A549 (cell line): Measurements from ENCODE around the gene MMP14.

Source experiments
- JUN ChIP-seq, 2 experiments: fragments of >200 bp; sonication (Bioruptor Twin); formaldehyde crosslinking; IDR thresholded peaks; 2 replicates in 1 of 2; 3 replicates in 1 of 2; pipeline ENCODE4 v1.6.1; 2016 to 2017
- JUNB ChIP-seq: fragments of >200 bp; sonication (Bioruptor Twin); formaldehyde crosslinking; IDR thresholded peaks from 2 replicates; pipeline ENCODE4 v1.6.1; 2016
- MAFK ChIP-seq: fragments of 450-650 bp; IDR thresholded peaks from 2 replicates; pipeline ENCODE4 v1.6.1; 2014; ENCODE audit not compliant: partially characterized antibody
- PHF8 ChIP-seq: fragments of 200-600 bp; sonication (generic); IDR thresholded peaks from 2 replicates; pipeline ENCODE4 v1.6.1; 2016; ENCODE audit warnings: low read depth, mild to moderate bottlenecking, antibody characterized with exemption, moderate library complexity, borderline replicate concordance
- POLR2A ChIP-seq: IDR thresholded peaks from 2 replicates; pipeline ENCODE4 v1.6.1; 2012; ENCODE audit warnings: mild to moderate bottlenecking, low read length
- POLR2AphosphoS2 ChIP-seq: conservative IDR thresholded peaks from 2 replicates; pipeline ENCODE4 v1.6.1; 2012; ENCODE audit warnings: low read length, improper control_type of control experiment, inconsistent platforms
- RARB ChIP-seq: fragments of 250-450 bp; sonication (Bioruptor Pico); IDR thresholded peaks from 2 replicates; pipeline ENCODE4 v1.8.0; 2021; ENCODE audit warnings: mild to moderate bottlenecking, moderate library complexity
- ZNF302 ChIP-seq: fragments of 250-450 bp; sonication (Bioruptor Pico); IDR thresholded peaks from 2 replicates; pipeline ENCODE4 v1.9.0; 2021; ENCODE audit warnings: inconsistent platforms, mild to moderate bottlenecking, moderate library complexity
- TF ChIP-seq, protein P1 (sequence below): fragments of 250-450 bp; sonication (Bioruptor Pico); IDR thresholded peaks from 2 replicates; pipeline ENCODE4 v1.5.0; 2021; ENCODE audit warnings: mild to moderate bottlenecking, moderate library complexity, borderline replicate concordance
- TF ChIP-seq, protein P2 (sequence below): fragments of >200 bp; sonication (Bioruptor Twin); formaldehyde crosslinking; IDR thresholded peaks from 3 replicates; pipeline ENCODE4 v1.5.1; 2016
- TF ChIP-seq, protein P3 (sequence below): IDR thresholded peaks from 2 replicates; pipeline ENCODE4 v1.6.1; 2012
- TF ChIP-seq, protein P4 (sequence below): fragments of 200-600 bp; sonication (generic); IDR thresholded peaks from 2 replicates; pipeline ENCODE4 v1.6.1; 2016; ENCODE audit warnings: antibody characterized with exemption, mild to moderate bottlenecking, moderate library complexity

DNA sequence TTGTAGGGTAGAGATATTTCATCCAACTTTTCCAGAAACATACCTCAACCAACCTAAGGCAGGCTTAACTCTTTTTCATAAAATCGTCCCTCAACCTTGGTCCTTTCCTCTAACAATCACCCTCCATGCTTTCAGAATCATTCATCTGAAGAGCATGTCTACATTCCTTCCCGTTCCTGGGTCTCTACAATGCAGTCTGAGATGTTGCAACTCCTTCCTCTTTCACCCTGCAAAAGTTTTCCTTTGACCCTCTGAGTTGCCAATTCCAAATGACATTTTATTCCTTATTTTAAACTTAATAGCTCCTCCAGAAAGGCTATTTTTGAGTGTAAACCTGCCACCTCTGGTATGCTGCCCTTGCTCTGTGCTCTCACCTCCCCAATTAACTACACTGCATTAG lies 37.9 kb upstream of the MMP14 start:
- TF ChIP-seq, protein P1, sequence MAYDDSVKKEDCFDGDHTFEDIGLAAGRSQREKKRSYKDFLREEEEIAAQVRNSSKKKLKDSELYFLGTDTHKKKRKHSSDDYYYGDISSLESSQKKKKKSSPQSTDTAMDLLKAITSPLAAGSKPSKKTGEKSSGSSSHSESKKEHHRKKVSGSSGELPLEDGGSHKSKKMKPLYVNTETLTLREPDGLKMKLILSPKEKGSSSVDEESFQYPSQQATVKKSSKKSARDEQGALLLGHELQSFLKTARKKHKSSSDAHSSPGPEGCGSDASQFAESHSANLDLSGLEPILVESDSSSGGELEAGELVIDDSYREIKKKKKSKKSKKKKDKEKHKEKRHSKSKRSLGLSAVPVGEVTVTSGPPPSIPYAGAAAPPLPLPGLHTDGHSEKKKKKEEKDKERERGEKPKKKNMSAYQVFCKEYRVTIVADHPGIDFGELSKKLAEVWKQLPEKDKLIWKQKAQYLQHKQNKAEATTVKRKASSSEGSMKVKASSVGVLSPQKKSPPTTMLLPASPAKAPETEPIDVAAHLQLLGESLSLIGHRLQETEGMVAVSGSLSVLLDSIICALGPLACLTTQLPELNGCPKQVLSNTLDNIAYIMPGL (CRISPR knock-in tag) = no peak
- no peak for TF ChIP-seq POLR2AphosphoS2
- TF ChIP-seq, protein P2, sequence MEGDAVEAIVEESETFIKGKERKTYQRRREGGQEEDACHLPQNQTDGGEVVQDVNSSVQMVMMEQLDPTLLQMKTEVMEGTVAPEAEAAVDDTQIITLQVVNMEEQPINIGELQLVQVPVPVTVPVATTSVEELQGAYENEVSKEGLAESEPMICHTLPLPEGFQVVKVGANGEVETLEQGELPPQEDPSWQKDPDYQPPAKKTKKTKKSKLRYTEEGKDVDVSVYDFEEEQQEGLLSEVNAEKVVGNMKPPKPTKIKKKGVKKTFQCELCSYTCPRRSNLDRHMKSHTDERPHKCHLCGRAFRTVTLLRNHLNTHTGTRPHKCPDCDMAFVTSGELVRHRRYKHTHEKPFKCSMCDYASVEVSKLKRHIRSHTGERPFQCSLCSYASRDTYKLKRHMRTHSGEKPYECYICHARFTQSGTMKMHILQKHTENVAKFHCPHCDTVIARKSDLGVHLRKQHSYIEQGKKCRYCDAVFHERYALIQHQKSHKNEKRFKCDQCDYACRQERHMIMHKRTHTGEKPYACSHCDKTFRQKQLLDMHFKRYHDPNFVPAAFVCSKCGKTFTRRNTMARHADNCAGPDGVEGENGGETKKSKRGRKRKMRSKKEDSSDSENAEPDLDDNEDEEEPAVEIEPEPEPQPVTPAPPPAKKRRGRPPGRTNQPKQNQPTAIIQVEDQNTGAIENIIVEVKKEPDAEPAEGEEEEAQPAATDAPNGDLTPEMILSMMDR = no peak
- TF ChIP-seq POLR2A = no peak
- TF ChIP-seq, protein P3, sequence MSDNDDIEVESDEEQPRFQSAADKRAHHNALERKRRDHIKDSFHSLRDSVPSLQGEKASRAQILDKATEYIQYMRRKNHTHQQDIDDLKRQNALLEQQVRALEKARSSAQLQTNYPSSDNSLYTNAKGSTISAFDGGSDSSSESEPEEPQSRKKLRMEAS = no peak
- TF ChIP-seq MAFK = no peak
- no peak for TF ChIP-seq JUN (IDR thresholded peaks at IDR 0.05)
- TF ChIP-seq, protein P4, sequence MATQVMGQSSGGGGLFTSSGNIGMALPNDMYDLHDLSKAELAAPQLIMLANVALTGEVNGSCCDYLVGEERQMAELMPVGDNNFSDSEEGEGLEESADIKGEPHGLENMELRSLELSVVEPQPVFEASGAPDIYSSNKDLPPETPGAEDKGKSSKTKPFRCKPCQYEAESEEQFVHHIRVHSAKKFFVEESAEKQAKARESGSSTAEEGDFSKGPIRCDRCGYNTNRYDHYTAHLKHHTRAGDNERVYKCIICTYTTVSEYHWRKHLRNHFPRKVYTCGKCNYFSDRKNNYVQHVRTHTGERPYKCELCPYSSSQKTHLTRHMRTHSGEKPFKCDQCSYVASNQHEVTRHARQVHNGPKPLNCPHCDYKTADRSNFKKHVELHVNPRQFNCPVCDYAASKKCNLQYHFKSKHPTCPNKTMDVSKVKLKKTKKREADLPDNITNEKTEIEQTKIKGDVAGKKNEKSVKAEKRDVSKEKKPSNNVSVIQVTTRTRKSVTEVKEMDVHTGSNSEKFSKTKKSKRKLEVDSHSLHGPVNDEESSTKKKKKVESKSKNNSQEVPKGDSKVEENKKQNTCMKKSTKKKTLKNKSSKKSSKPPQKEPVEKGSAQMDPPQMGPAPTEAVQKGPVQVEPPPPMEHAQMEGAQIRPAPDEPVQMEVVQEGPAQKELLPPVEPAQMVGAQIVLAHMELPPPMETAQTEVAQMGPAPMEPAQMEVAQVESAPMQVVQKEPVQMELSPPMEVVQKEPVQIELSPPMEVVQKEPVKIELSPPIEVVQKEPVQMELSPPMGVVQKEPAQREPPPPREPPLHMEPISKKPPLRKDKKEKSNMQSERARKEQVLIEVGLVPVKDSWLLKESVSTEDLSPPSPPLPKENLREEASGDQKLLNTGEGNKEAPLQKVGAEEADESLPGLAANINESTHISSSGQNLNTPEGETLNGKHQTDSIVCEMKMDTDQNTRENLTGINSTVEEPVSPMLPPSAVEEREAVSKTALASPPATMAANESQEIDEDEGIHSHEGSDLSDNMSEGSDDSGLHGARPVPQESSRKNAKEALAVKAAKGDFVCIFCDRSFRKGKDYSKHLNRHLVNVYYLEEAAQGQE = no peak
- no peak for TF ChIP-seq JUNB
- TF ChIP-seq ZNF302 = no peak
- TF ChIP-seq RARB (CRISPR knock-in tag) = no peak
- no peak for TF ChIP-seq PHF8
